HCT116 (cell line): ENCODE results near the gene SLC35F3. TPM values are rescaled to one million over a fixed set of nuclear protein-coding genes. Genes with fewer than 3 reads are reported as not detected.

Experiments
- ATAC-seq: fragments of 200-7000 bp; cut with Tn5 transposase; 2 replicates; pipeline ENCODE4 v1.9.1; 2020; ENCODE audit warnings: mild to moderate bottlenecking, moderate library complexity
- BruUV-seq: library from RNA; stranded (reverse); fragments of 400-500 nt; replicated peaks from 2 replicates; lab custom pipeline; 2021; lab: Mats Ljungman, UMichigan
- CTCF ChIA-PET: fragments of 300-600 bp; sonication (Branson Sonifier 250); formaldehyde crosslinking; loops from one replicate; lab custom pipeline; 2021; ENCODE audit warnings: antibody characterized with exemption; lab: Charles Lee
- POLR2A ChIA-PET: fragments of 300-600, 350-600 bp; sonication (Branson Sonifier 250); formaldehyde crosslinking; loops from one replicate; lab custom pipeline; 2021; ENCODE audit warnings: antibody characterized with exemption; lab: Charles Lee
- RAD21 ChIA-PET, 2 experiments: fragments of 300-600 bp; sonication (Branson Sonifier 250); formaldehyde crosslinking; loops; one replicate each; lab custom pipeline; 2023; ENCODE audit warnings: low total read pairs in 2 of 2; ENCODE audit not compliant: uncharacterized antibody in 2 of 2, unreplicated experiment in 2 of 2, low non-redundant PET in 1 of 2; lab: Charles Lee
- DNase-seq: peaks from one replicate; pipeline ENCODE4 v3.0.0-alpha.2; 2010; ENCODE audit warnings: low read depth, low spot score
- H2AFZ ChIP-seq: fragments of 200-600 bp; shearing (Covaris generic), sonication (generic); 2 replicates; pipeline ENCODE4 v1.6.1; 2017; ENCODE audit warnings: low read depth, mixed run types, mixed read lengths, antibody characterized with exemption, low read length; ENCODE audit not compliant: poor library complexity, severe bottlenecking
- H3K27ac ChIP-seq: 2 replicates; pipeline ENCODE4 v1.5.1; 2012; ENCODE audit warnings: low read depth, low read length
- H3K27me3 ChIP-seq: fragments of 200-600 bp; sonication (generic); 2 replicates; pipeline ENCODE4 v1.6.1; 2016; ENCODE audit warnings: mixed run types, low read length, mixed read lengths; ENCODE audit not compliant: insufficient read depth
- H3K36me3 ChIP-seq, 2 experiments: fragments of 200-500 bp in 1 of 2; fragments of 200-600 bp in 1 of 2; sonication (Bioruptor generic) in 1 of 2; sonication (generic) in 1 of 2; 2 replicates each; pipeline versions ENCODE4 v1.5.1 to v1.6.1; 2014 to 2016; ENCODE audit warnings: low read length in 2 of 2, inconsistent platforms in 1 of 2, mixed read lengths in 1 of 2, mixed run types in 1 of 2; ENCODE audit not compliant: insufficient read depth in 2 of 2, control insufficient read depth in 1 of 2
- H3K4me1 ChIP-seq, 2 experiments: fragments of 200-600 bp in 1 of 2; sonication (generic) in 1 of 2; 2 replicates each; pipeline versions ENCODE4 v1.5.1 to v1.6.1; 2012 to 2017; ENCODE audit warnings: low read length in 2 of 2, inconsistent platforms in 1 of 2, mild to moderate bottlenecking in 1 of 2, mixed read lengths in 1 of 2, mixed run types in 1 of 2, moderate library complexity in 1 of 2; ENCODE audit not compliant: insufficient read depth in 2 of 2, control insufficient read depth in 1 of 2
- H3K4me2 ChIP-seq: fragments of 200-600 bp; sonication (generic); 2 replicates; pipeline ENCODE4 v1.6.1; 2017; ENCODE audit warnings: mixed run types, low read length, mixed read lengths
- H3K4me3 ChIP-seq, 2 experiments: fragments of 200-600 bp in 1 of 2; sonication (generic) in 1 of 2; replicated peaks in 1 of 2; 2 replicates each; pipeline ENCODE4 v1.5.1; 2011 to 2016; ENCODE audit warnings: low read length in 2 of 2, control low read depth in 1 of 2, low read depth in 1 of 2, mild to moderate bottlenecking in 1 of 2, mixed read lengths in 1 of 2, mixed run types in 1 of 2
- H3K79me2 ChIP-seq: fragments of 200-600 bp; sonication (generic); 2 replicates; pipeline ENCODE4 v1.6.1; 2017; ENCODE audit warnings: mild to moderate bottlenecking, mixed run types, low read length, moderate library complexity, mixed read lengths; ENCODE audit not compliant: insufficient read depth
- H3K9ac ChIP-seq: fragments of 200-600 bp; sonication (generic); 2 replicates; pipeline ENCODE4 v1.6.1; 2016; ENCODE audit warnings: low read length, mixed read lengths
- H3K9me2 ChIP-seq: fragments of 200-600 bp; sonication (generic), shearing (Covaris generic); 2 replicates; pipeline ENCODE4 v1.6.1; 2017; ENCODE audit warnings: mixed run types, mild to moderate bottlenecking, moderate library complexity; ENCODE audit not compliant: insufficient read depth
- H3K9me3 ChIP-seq, 2 experiments: fragments of 200-500 bp in 1 of 2; fragments of 200-600 bp in 1 of 2; sonication (Bioruptor generic) in 1 of 2; sonication (generic) in 1 of 2; 2 replicates each; pipeline ENCODE4 v1.6.1; 2014 to 2017; ENCODE audit warnings: low read length in 2 of 2, mixed read lengths in 2 of 2, inconsistent platforms in 1 of 2, low read depth in 1 of 2, mild to moderate bottlenecking in 1 of 2, mixed run types in 1 of 2, moderate library complexity in 1 of 2; ENCODE audit not compliant: control insufficient read depth in 1 of 2, insufficient read depth in 1 of 2
- H4K20me1 ChIP-seq: fragments of 200-600 bp; sonication (generic), shearing (Covaris generic); 2 replicates; pipeline ENCODE4 v1.6.1; 2017; ENCODE audit warnings: mixed run types, mild to moderate bottlenecking, moderate library complexity; ENCODE audit not compliant: insufficient read depth
- CEBPB ChIP-seq: IDR thresholded peaks from 2 replicates; pipeline ENCODE4 v1.6.1; 2012; ENCODE audit warnings: low read depth
- EZH2 ChIP-seq: fragments of 200-600 bp; sonication (generic); IDR thresholded peaks from 2 replicates; pipeline ENCODE4 v1.6.1; 2017; ENCODE audit warnings: antibody characterized with exemption, mixed run types
- EZH2phosphoT487 ChIP-seq: fragments of 200-600 bp; IDR thresholded peaks from 2 replicates; pipeline ENCODE4 v1.6.1; 2018; ENCODE audit warnings: antibody characterized with exemption, borderline replicate concordance
- JUND ChIP-seq: IDR thresholded peaks from 2 replicates; pipeline ENCODE4 v1.6.1; 2012
- MAX ChIP-seq: IDR thresholded peaks from 2 replicates; pipeline ENCODE4 v1.6.1; 2012
- POLR2AphosphoS5 ChIP-seq: IDR thresholded peaks from 2 replicates; pipeline ENCODE4 v1.6.1; 2011; ENCODE audit warnings: mild to moderate bottlenecking, low read depth, low read length, moderate library complexity
- REST ChIP-seq: IDR thresholded peaks from 2 replicates; pipeline ENCODE4 v1.6.1; 2012; ENCODE audit warnings: low read depth
- SIN3A ChIP-seq: IDR thresholded peaks from 2 replicates; pipeline ENCODE4 v1.6.1; 2012; ENCODE audit warnings: low read depth
- SP1 ChIP-seq: IDR thresholded peaks from 2 replicates; pipeline ENCODE4 v1.6.1; 2012; ENCODE audit warnings: low read depth
- ZBTB33 ChIP-seq: IDR thresholded peaks from 2 replicates; pipeline ENCODE4 v1.6.1; 2011; ENCODE audit warnings: mild to moderate bottlenecking, low read length, moderate library complexity; ENCODE audit not compliant: insufficient replicate concordance; ENCODE audit errors: extremely low read depth
- intact Hi-C: fragments of 100-400 bp; cut with micrococcal nuclease; formaldehyde crosslinking; loops from 2 replicates; pipeline ENCODE4 v1.10.0; 2022
- total RNA-seq: library from RNA; stranded (reverse); gene quantifications from one replicate; pipeline ENCODE4 v1.2.1, GENCODE V29; 2021; ENCODE audit not compliant: unreplicated experiment

The SLC35F3 gene
- total RNA-seq, 1 experiment from 2014 or later = 6.4 TPM

DNA sequence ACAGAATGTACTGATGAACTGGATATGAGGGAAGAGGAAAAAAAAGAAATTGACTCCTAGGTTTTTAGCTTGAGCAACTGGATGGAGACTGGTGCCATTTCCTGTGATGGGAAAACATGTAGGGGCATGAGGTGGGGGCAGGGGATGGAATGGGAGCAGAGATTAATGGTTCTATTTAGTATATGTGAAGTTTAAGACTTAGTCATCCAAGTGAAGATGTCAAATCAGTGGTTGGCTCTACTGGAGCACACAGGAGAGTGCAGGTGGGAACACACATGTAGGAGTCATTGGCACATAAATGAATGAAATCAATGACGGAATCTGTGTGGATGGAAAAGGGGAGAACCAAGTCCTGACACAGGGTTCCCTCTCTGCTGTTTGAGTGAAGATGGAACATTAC is 244.3 kb downstream of the SLC35F3 start:
- ChIA-PET POLR2A (no interaction called here), CTCF (no interaction called here), RAD21 (no interaction called here)
- Histone ChIP-seq H3K9me3 (peaks cover 0 to 6% of the 10 kb centered on the region in 2 experiments; a peak in 1 of 4 replicates), H3K9ac (no peak overlapping the region), H3K9me2 (no peaks in the 10 kb centered on the region), H3K4me1 (no peaks in the 10 kb centered on the region), H3K27me3 (no peaks in the 10 kb centered on the region), H3K4me2 (no peak overlapping the region), H3K36me3 (no peaks in the 10 kb centered on the region), H4K20me1 (no peaks in the 10 kb centered on the region), H3K79me2 (no peaks in the 10 kb centered on the region), H3K27ac (no peak overlapping the region), H2AFZ (no peak overlapping the region), H3K4me3 (no peak overlapping the region)
- TF ChIP-seq POLR2AphosphoS5 (no peak), SP1 (no peak), MAX (no peak), EZH2 (no peak), REST (no peak), CEBPB (no peak), SIN3A (no peak), EZH2phosphoT487 (no peak), ZBTB33 (no peak), JUND (no peak)
- intact Hi-C loops = no loop called here
- DNase-seq (no peak), ATAC-seq (no peak)
- BruUV-seq = no TSS peak
